GM12872 (cell line): Measurements from ENCODE around the gene GDA.

Experiments used
- CTCF ChIP-seq: IDR thresholded peaks from 3 replicates; pipeline ENCODE4 v1.5.1; 2011; ENCODE audit warnings: low read depth, mild to moderate bottlenecking, low read length, moderate library complexity; ENCODE audit not compliant: insufficient read depth

The GDA gene

DNA sequence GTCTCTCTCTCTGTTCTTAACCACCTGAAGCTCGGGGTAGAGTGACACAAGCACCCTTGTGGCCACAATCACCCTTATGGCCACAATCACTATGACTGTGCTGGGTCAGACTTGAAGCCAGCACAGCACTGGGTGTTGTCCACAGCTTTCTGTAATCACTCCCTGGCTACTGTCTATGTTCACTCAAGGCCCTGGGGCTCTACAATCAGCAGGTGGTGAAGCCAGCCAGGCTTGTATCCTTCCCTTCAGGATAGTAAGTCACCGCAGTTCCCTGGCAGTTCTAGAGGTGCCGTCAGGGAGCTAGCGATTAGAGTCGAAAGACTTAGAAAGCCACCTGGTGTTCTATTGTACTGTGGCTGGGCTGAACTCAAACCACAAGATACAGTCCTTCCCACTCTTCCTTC is 44.2 kb downstream of the GDA start:
- no peak for TF ChIP-seq CTCF

- TF ChIP-seq CTCF = no peak
Observed at GRCh38 chr9:72199238-72199637, 50.0 kb downstream of the GDA start.

DNA sequence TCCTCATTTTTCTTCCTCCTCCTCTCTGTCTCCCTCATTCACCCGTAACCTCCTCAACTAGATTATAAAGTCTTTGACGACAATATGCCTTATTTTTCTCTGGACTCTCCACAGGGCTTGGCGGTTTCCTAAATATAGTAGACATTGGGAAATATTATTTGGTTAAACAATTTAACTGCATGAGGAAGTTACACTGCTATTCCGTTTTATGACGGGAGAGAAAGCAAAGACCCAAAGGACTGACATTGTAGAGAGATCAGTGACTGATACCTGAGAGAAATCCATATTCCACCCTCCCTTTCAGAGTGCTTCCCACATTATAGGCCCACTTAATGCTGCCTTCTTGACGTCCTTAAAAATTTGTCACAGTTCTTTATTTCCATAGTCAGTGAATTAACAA is 51.2 kb downstream of the GDA start:
- no peak for TF ChIP-seq CTCF

GRCh38 chr9:72202009-72202408 is 52.8 kb downstream of the GDA start:
- TF ChIP-seq CTCF = no peak

- peak; percentile 84 for TF ChIP-seq CTCF
Observed at GRCh38 chr9:72203205-72203803, 54.1 kb downstream of the GDA start.

GRCh38 chr9:72204062-72204461 is 54.8 kb downstream of the GDA start:
- TF ChIP-seq CTCF = no peak

DNA sequence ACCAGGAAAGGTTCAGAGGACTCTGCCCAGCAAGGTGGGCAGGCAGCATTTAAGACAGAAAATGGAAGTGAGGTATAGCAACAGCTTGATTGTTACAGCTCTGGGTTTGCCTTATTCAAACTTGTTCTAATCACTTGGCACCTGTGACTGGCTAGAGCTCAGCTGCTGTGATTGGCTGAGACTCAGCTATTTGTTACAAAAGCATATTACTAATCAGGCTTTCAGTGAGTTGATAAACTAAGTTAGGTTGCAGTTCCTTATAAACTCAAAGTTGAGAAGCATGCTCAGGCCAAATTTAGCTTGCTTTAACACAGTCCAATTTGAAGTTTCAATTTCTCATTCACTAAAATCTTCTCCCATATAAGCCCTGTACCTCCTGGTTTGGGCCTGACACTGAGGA is 56.3 kb downstream of the GDA start:
- no peak for TF ChIP-seq CTCF

GRCh38 chr9:72207278-72207677 is 58.0 kb downstream of the GDA start:
- TF ChIP-seq CTCF = no peak
